T-helper 2 cell treated with Interferon-gamma antibody and Interleukin-4, amounts not matched to agents 100 ng/mL and 5 ng/mL, for 36 hours (primary cell): ENCODE results near the gene SAA1. TPM values are rescaled to one million over a fixed set of nuclear protein-coding genes. Genes with fewer than 3 reads are reported as not detected.

Experiments
- intact Hi-C: fragments of 100-400 bp; cut with micrococcal nuclease; formaldehyde crosslinking; loops from one replicate; pipeline ENCODE4 v1.15.1; 2023
- total RNA-seq: library from RNA; stranded (reverse); gene quantifications from 2 replicates; pipeline ENCODE4 v1.2.3, GENCODE V29; 2022

Gene SAA1
- total RNA-seq, 1 donor from 2014 or later = not detected

DNA sequence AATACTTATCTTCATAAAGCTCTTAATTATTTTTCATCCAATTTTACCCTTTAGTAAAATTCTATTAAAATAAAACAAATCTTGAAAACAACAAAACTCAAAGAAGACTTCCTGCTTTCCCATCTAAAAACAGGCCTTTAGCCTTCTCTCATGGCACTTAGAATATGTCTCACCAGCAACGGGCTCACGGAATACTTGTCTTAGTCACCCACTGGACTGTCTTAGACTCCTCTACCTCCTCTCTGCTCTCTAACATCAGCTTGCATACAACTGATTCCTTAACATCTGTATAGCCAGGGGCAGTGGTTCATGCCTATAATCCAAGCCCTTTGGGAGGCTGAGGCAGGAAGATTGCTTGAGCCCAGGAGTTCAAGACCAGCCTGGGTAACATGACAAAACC lies 42.2 kb downstream of the SAA1 start:
- intact Hi-C loops = no loop called here

GRCh38 chr11:18309691-18310090 lies 43.6 kb downstream of the SAA1 start:
- intact Hi-C loops = no loop called here

- intact Hi-C loops = no loop called here
Observed at GRCh38 chr11:18310800-18311340, 44.8 kb downstream of the SAA1 start.

DNA sequence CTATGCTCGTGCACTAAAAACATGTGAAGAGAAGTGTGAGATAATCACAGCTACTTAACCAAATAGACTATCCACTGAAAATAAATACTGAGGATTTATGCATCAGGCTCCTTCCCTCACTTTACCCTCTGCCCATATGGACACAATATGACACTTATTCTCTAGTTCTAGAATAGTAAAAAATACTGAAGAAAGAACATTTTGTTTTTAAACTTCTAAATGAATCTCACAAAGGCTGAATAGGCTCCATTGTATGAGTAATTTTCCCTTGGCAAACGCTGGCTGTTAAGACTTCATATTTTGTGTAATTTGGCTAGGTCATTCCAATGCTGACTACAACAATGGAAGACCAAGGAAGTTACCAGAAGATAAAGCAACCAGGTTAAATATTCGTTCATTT lies 45.9 kb downstream of the SAA1 start:
- intact Hi-C loops = no loop called here

GRCh38 chr11:18312663-18313420 lies 46.8 kb downstream of the SAA1 start:
- intact Hi-C loops = no loop called here

GRCh38 chr11:18313965-18314763 lies 48.1 kb downstream of the SAA1 start:
- intact Hi-C loops = no loop called here

DNA sequence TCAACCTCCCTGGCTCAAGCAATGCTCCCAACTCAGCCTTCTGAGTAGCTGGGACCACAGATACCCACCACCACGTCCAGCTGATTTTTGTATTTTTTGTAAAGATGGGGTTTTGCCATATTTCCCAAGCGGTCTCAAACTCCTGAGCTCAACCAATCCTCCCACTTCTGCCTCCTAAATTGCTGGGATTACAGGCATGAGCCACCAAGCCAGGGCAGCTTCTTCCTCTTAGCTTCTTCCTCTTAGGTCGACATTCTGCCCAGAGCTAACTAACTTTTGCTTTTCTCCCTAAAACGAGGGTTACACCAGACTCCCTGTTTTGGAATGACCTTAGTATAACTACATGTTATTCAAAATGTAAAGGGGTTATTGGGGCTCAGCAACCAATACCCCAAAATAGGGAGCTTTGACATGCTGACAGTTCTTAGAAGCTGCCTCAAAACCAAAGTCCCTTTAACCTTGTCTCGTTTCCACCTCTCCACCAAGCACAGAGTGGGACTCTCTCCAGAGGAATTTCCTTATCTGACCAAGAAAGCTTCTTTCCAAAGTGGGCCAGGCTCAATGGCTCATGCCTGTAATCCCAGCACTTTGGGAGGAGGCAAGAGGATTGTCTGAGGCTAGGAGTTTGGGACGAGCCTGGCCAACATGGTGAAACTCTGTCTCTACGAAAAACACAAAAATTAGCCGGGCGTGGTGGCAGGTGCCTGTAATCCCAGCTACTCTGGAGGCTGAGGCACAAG lies 48.9 kb downstream of the SAA1 start:
- intact Hi-C loops = no loop called here

DNA sequence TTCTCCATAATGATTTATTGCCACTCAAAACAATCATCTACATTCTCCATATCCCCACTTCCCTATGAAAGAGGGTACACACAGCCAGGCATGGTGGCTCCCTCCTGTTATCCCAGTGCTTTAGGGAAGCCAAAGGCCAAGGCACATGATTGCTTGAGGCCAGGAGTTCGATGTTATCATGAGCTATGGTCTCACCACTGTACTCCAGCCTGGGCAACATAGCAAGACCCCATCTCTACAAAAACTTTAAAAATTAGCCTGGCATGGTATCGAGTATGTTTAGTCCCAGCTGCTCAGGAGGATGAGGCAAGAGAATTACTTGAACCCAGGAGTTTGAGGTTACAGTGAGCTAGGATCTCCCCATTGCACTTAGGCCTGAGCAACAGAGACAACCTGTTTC lies 49.8 kb downstream of the SAA1 start:
- intact Hi-C loops = no loop called here

GRCh38 chr11:18317551-18317950 lies 51.5 kb downstream of the SAA1 start:
- intact Hi-C loops = no loop called here

Other genes with a start within 250 kb of the SAA1 start
- gene TPH1, start 220.0 kb upstream of the SAA1 start, total RNA-seq = 0.39 TPM in 2 replicates
- 33.7 and 36.2 TPM in 2 replicates for gene SAAL1, start 160.2 kb upstream of the SAA1 start, total RNA-seq
- not detected in 2 replicates for gene MRGPRX3, start 133.7 kb upstream of the SAA1 start, total RNA-seq
- not detected in 2 replicates for gene MRGPRX4, start 93.4 kb upstream of the SAA1 start, total RNA-seq
- gene SAA4, start 29.5 kb upstream of the SAA1 start, total RNA-seq = not detected in 2 replicates
- gene SAA2, start 17.6 kb upstream of the SAA1 start, total RNA-seq = not detected in 2 replicates
- 20.7 and 21.5 TPM in 2 replicates for gene HPS5, start 55.9 kb downstream of the SAA1 start, total RNA-seq
- 60.3 and 61.2 TPM in 2 replicates for gene GTF2H1, start 56.3 kb downstream of the SAA1 start, total RNA-seq
- gene LDHA, start 128.3 kb downstream of the SAA1 start, total RNA-seq = 1,201 and 1,212 TPM in 2 replicates
- gene LDHC, start 146.1 kb downstream of the SAA1 start, total RNA-seq = not detected in 2 replicates
- 0.11 TPM in 1 of 2 replicates, not detected in the other for gene LDHAL6A, start 189.6 kb downstream of the SAA1 start, total RNA-seq